ENCODE data around the gene CEP162. TPM values are rescaled to one million over a fixed set of nuclear protein-coding genes. Genes with fewer than 3 reads are reported as not detected.

Gene CEP162, protein sequence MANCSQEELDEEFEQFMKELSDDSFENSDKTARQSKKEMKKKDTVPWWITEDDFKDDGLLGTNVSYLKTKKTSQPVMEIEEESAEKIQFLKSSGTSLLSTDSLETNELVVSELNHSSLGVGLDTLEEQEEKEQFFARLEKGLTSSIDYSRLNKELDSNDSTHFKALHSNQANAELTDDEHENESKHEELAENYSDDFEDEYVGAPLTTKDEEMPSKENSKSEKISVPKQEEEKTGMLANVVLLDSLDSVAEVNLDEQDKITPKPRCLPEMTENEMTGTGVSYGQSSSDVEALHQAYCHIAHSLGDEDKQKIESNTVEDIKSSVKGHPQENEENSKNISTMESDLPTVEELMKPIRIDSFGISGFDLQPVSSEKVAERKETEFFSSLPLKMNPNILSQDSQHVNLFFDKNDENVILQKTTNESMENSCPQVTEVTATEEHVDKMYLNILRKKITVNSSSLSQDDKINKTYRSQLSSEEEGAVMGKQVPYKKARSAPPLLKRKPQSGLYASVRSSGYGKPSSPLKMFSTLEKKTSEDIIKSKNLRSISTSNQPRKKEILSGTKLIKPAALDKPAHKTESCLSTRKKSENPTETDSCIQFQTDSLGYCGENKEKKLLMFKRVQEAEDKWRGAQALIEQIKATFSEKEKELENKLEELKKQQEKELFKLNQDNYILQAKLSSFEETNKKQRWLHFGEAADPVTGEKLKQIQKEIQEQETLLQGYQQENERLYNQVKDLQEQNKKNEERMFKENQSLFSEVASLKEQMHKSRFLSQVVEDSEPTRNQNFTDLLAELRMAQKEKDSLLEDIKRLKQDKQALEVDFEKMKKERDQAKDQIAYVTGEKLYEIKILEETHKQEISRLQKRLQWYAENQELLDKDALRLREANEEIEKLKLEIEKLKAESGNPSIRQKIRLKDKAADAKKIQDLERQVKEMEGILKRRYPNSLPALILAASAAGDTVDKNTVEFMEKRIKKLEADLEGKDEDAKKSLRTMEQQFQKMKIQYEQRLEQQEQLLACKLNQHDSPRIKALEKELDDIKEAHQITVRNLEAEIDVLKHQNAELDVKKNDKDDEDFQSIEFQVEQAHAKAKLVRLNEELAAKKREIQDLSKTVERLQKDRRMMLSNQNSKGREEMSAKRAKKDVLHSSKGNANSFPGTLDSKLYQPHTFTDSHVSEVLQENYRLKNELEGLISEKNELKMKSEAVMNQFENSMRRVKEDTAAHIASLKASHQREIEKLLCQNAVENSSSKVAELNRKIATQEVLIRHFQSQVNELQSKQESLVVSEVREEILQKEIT (N-terminal part only)
- total RNA-seq: 1 to 10 TPM; 7.5 to 9.3 (median 7.8) TPM

DNA sequence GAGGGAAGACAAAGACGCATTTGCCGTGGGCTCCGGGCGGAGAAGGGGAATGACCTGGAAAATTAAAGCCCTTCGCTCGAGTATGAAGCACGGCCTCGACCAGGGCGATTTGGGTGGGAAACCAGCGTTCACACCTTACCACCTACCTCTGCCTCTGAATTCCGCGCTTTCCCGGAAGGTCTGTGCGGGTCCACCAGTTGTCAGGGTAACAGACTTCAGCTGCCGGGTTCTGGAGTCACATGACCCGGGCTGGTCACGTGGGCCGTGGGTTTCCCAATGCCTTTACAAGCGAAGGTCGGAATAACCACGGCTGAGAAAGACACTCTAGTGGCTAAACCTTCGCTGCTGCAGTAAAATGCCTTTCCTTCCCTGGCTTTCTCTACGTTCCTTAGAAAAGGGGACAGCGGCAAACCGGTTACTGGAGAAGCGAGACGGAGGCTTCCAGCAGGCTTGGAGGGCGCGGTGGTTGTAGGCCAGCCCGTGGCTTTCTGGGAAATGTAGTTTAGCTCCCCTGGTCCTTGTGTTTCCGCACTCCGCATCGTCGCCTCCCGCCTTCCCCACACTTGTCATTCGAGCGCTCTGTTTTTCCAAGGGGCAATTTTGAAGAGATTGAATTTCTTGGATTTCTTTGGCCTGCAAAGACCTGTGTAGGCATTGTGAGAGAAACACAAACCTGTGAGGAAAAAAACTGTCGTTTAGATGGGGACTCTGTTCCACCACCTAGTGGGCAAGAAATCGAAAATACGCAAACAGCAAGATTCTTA is at the start of gene CEP162:
TSS of gene CEP162 (minus strand) at position 210 of the 764 bp plus-strand sequence. CDS start 1,250 bp downstream, outside the sequence.
- TF ChIP-seq, protein P1, sequence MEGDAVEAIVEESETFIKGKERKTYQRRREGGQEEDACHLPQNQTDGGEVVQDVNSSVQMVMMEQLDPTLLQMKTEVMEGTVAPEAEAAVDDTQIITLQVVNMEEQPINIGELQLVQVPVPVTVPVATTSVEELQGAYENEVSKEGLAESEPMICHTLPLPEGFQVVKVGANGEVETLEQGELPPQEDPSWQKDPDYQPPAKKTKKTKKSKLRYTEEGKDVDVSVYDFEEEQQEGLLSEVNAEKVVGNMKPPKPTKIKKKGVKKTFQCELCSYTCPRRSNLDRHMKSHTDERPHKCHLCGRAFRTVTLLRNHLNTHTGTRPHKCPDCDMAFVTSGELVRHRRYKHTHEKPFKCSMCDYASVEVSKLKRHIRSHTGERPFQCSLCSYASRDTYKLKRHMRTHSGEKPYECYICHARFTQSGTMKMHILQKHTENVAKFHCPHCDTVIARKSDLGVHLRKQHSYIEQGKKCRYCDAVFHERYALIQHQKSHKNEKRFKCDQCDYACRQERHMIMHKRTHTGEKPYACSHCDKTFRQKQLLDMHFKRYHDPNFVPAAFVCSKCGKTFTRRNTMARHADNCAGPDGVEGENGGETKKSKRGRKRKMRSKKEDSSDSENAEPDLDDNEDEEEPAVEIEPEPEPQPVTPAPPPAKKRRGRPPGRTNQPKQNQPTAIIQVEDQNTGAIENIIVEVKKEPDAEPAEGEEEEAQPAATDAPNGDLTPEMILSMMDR (IDR thresholded peaks at IDR 0.05): peak; percentile 50 to 72 (median 59)
- TF ChIP-seq POLR2AphosphoS5 (IDR thresholded peaks at IDR 0.05) (peak; percentile 48 to 62), POLR2A (IDR thresholded peaks at IDR 0.05; ENCODE audit: low read depth) (no peak), EP300 (IDR thresholded peaks at IDR 0.05) (no peak)
- peak within 1 kb of the TSS; percentile 76 to 85 (median 80) for H3K4me3 ChIP-seq
- no peaks in the 10 kb centered on the region for H3K36me3 ChIP-seq
- intact Hi-C loops (cut with DNase I): no loop called here
- H3K27me3 ChIP-seq: peaks cover 0 to 2% (median 0%) of the 10 kb centered on the region in 4 donors
- H3K4me1 ChIP-seq: peaks cover 6 to 22% (median 14%) of the 10 kb centered on the region in 4 donors
- peak within 1 kb of the TSS; percentile 86 to 91 (median 88) for H3K27ac ChIP-seq (replicated peaks in 1 of 4)
- peak; percentile 99 for DNase-seq (ENCODE audit: extremely low spot score)
- no peaks in the 10 kb centered on the region for H3K9me3 ChIP-seq
- WGBS: under 1% methylated on average over 32 of the region's 40 CpGs

DNA sequence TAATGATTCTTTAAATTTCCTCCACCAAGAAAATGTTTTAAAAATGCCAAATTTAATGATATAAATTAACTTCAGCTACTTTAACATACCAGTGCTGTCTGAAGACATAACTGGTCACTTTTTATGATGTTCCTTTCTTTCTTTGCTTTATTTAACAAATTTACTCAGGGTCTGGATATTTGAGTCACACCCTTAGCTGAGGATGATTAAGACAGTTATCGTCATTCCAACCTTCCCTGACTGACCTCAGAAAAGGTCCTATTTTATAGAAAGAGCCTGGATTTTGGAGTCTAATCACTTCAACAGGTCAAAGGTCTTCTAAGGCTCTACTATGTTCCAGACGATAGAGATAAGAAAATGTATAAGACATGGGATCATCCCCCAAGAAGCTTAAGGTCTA is 47.4 kb upstream of the CEP162 start:
- Histone ChIP-seq H3K9me3 (no peaks in the 10 kb centered on the region), H3K27me3 (no peaks in the 10 kb centered on the region), H3K36me3 (no peaks in the 10 kb centered on the region), H3K27ac (replicated peaks in 1 of 4) (no peak overlapping the region), H3K4me3 (no peak overlapping the region), H3K4me1 (no peaks in the 10 kb centered on the region)
- 80% methylated on average over 2 of the region's 2 CpGs for WGBS
- intact Hi-C loops (cut with DNase I): no loop called here
- no peak for DNase-seq (ENCODE audit: extremely low spot score)
- TF ChIP-seq, protein P1 (IDR thresholded peaks at IDR 0.05): no peak
- TF ChIP-seq POLR2A (IDR thresholded peaks at IDR 0.05; ENCODE audit: low read depth) (no peak), EP300 (IDR thresholded peaks at IDR 0.05) (no peak), POLR2AphosphoS5 (IDR thresholded peaks at IDR 0.05) (no peak)

- TF ChIP-seq, protein P1 (IDR thresholded peaks at IDR 0.05): no peak
- no peak for TF ChIP-seq EP300 (IDR thresholded peaks at IDR 0.05)
- no peak for TF ChIP-seq POLR2AphosphoS5 (IDR thresholded peaks at IDR 0.05)
- no peak for TF ChIP-seq POLR2A (IDR thresholded peaks at IDR 0.05; ENCODE audit: low read depth)
- 73% methylated on average over 3 of the region's 3 CpGs for WGBS
- H3K4me1 ChIP-seq: no peaks in the 10 kb centered on the region
- DNase-seq (ENCODE audit: extremely low spot score): no peak
- H3K4me3 ChIP-seq: no peak overlapping the region
- intact Hi-C loops (cut with DNase I): no loop called here
- H3K9me3 ChIP-seq: no peaks in the 10 kb centered on the region
- H3K27ac ChIP-seq (replicated peaks in 1 of 4): no peak overlapping the region
- no peaks in the 10 kb centered on the region for H3K27me3 ChIP-seq
- no peaks in the 10 kb centered on the region for H3K36me3 ChIP-seq
These were observed 45.8 kb upstream of the CEP162 start for GRCh38 chr6:84273048-84273809.
